HEK293 (cell line): ENCODE data around the gene VAMP5.

Experiments used
- CTCF ChIA-PET: fragments of 350-600 bp; formaldehyde crosslinking; extraction: SDS; loops from one replicate; lab custom pipeline; 2021; ENCODE audit warnings: antibody characterized with exemption; lab: Yijun Ruan, JAX
- POLR2A ChIA-PET: fragments of 300-600 bp; formaldehyde crosslinking; extraction: SDS; loops from one replicate; lab custom pipeline; 2020; ENCODE audit warnings: antibody characterized with exemption, inconsistent platforms; lab: Yijun Ruan, JAX
- H3K27ac ChIP-seq: fragments of 200-500 bp; sonication (Bioruptor generic); 2 replicates; pipeline ENCODE4 v1.5.1; 2014; ENCODE audit warnings: low read depth, low read length, control low read depth, inconsistent platforms; ENCODE audit errors: extremely low read depth
- H3K36me3 ChIP-seq, 2 experiments: fragments of 200-500 bp in 1 of 2; sonication (Bioruptor generic) in 1 of 2; 1 replicate in 1 of 2; 2 replicates in 1 of 2; pipeline ENCODE4 v1.5.1; 2014 to 2017; ENCODE audit warnings: inconsistent platforms in 2 of 2, low read length in 2 of 2; ENCODE audit not compliant: control insufficient read depth in 2 of 2, insufficient read depth in 1 of 2
- H3K4me1 ChIP-seq: fragments of 200-500 bp; sonication (Bioruptor generic); 2 replicates; pipeline ENCODE4 v1.5.1; 2014; ENCODE audit warnings: mild to moderate bottlenecking, low read length, inconsistent platforms; ENCODE audit not compliant: control insufficient read depth, insufficient read depth
- H3K4me3 ChIP-seq: 2 replicates; pipeline ENCODE4 v1.5.1; 2011; ENCODE audit warnings: low read depth, mild to moderate bottlenecking, control low read depth, low read length, moderate library complexity
- H3K9me3 ChIP-seq: fragments of 200-500 bp; sonication (Bioruptor generic); 2 replicates; pipeline ENCODE4 v1.5.1; 2014; ENCODE audit warnings: low read depth, low read length, inconsistent platforms; ENCODE audit not compliant: control insufficient read depth, insufficient read depth
- AEBP2 ChIP-seq: fragments of 450-650 bp; formaldehyde crosslinking; IDR thresholded peaks from 2 replicates; pipeline ENCODE4 v1.5.1; 2016; ENCODE audit warnings: missing biosample characterization, missing genetic modification characterization, borderline replicate concordance
- GLIS1 ChIP-seq: fragments of 450-650 bp; formaldehyde crosslinking; IDR thresholded peaks from 2 replicates; pipeline ENCODE4 v1.5.1; 2016; ENCODE audit warnings: missing biosample characterization, missing genetic modification characterization
- KLF1 ChIP-seq: fragments of 450-650 bp; formaldehyde crosslinking; IDR thresholded peaks from 2 replicates; pipeline ENCODE4 v1.5.1; 2016; ENCODE audit warnings: missing biosample characterization, missing genetic modification characterization
- OVOL3 ChIP-seq: fragments of 450-650 bp; formaldehyde crosslinking; IDR thresholded peaks from 2 replicates; pipeline ENCODE4 v1.5.1; 2016; ENCODE audit warnings: missing biosample characterization, missing genetic modification characterization
- PRDM10 ChIP-seq: fragments of 450-650 bp; formaldehyde crosslinking; IDR thresholded peaks from 2 replicates; pipeline ENCODE4 v1.5.1; 2016; ENCODE audit warnings: missing biosample characterization, missing genetic modification characterization
- PRDM4 ChIP-seq: fragments of 450-650 bp; formaldehyde crosslinking; IDR thresholded peaks from 2 replicates; pipeline ENCODE4 v1.5.1; 2017; ENCODE audit warnings: missing biosample characterization, missing genetic modification characterization
- TCF7L2 ChIP-seq: IDR thresholded peaks from 2 replicates; pipeline ENCODE4 v1.6.1; 2011; ENCODE audit warnings: low read depth, mild to moderate bottlenecking, inconsistent platforms, low read length, moderate library complexity, borderline replicate concordance
- ZBTB10 ChIP-seq: fragments of 450-650 bp; formaldehyde crosslinking; IDR thresholded peaks from 2 replicates; pipeline ENCODE4 v1.5.1; 2016; ENCODE audit warnings: missing biosample characterization, missing genetic modification characterization
- ZBTB11 ChIP-seq: fragments of 450-650 bp; formaldehyde crosslinking; conservative IDR thresholded peaks from 2 replicates; pipeline ENCODE4 v1.5.1; 2016; ENCODE audit warnings: low read depth, missing biosample characterization, missing genetic modification characterization
- ZEB2 ChIP-seq: fragments of 450-650 bp; formaldehyde crosslinking; IDR thresholded peaks from 2 replicates; pipeline ENCODE4 v1.5.1; 2016; ENCODE audit warnings: missing biosample characterization, missing genetic modification characterization
- ZNF221 ChIP-seq: fragments of 450-650 bp; formaldehyde crosslinking; IDR thresholded peaks from 2 replicates; pipeline ENCODE4 v1.5.1; 2017; ENCODE audit warnings: missing biosample characterization, missing genetic modification characterization, borderline replicate concordance
- ZNF302 ChIP-seq: fragments of 450-650 bp; formaldehyde crosslinking; IDR thresholded peaks from 2 replicates; pipeline ENCODE4 v1.5.1; 2016; ENCODE audit warnings: missing biosample characterization, missing genetic modification characterization, low read depth
- ZNF423 ChIP-seq: fragments of 450-650 bp; formaldehyde crosslinking; IDR thresholded peaks from 2 replicates; pipeline ENCODE4 v1.5.1; 2016; ENCODE audit warnings: missing biosample characterization, missing genetic modification characterization
- ZNF48 ChIP-seq: fragments of 450-650 bp; formaldehyde crosslinking; IDR thresholded peaks from 2 replicates; pipeline ENCODE4 v1.5.1; 2016; ENCODE audit warnings: missing biosample characterization, missing genetic modification characterization
- ZNF513 ChIP-seq: fragments of 450-650 bp; IDR thresholded peaks from 2 replicates; pipeline ENCODE4 v1.5.1; 2018; ENCODE audit warnings: missing biosample characterization, missing genetic modification characterization
- ZNF544 ChIP-seq: fragments of 450-650 bp; formaldehyde crosslinking; IDR thresholded peaks from 2 replicates; pipeline ENCODE4 v1.5.0; 2017; ENCODE audit warnings: missing biosample characterization, missing genetic modification characterization
- ZNF701 ChIP-seq: fragments of 450-650 bp; formaldehyde crosslinking; IDR thresholded peaks from 2 replicates; pipeline ENCODE4 v1.5.1; 2016; ENCODE audit warnings: missing biosample characterization, missing genetic modification characterization
- ZNF776 ChIP-seq: fragments of 450-650 bp; formaldehyde crosslinking; IDR thresholded peaks from 2 replicates; pipeline ENCODE4 v1.5.0; 2017; ENCODE audit warnings: missing biosample characterization, missing genetic modification characterization, borderline replicate concordance
- ZNF777 ChIP-seq: fragments of 450-650 bp; formaldehyde crosslinking; IDR thresholded peaks from 2 replicates; pipeline ENCODE4 v1.5.1; 2017; ENCODE audit warnings: missing biosample characterization, missing genetic modification characterization, borderline replicate concordance

The VAMP5 gene

GRCh38 chr2:85611705-85612587 is 27.7 kb downstream of the VAMP5 start, which contains the start of gene C2orf68:
TSS of gene C2orf68 (minus strand) at chr2:85612066. CDS start at chr2:85611984, 82 bp downstream.
- peak within 1 kb of the TSS; percentile 79 for H3K4me3 ChIP-seq
- CTCF ChIA-PET = interaction anchor here (0.9 to 1.2 kb wide), 2 partner anchors 10 to 61 kb away, joined by 3 read pairs; no protein-coding TSS in a partner anchor
- H3K9me3 ChIP-seq = no peaks in the 10 kb centered on the region
- H3K36me3 ChIP-seq = peaks cover 4 to 32% of the 10 kb centered on the region in 2 experiments; a peak in 2 of 3 replicates
- POLR2A ChIA-PET = interaction anchor here (0.6 to 1.8 kb wide), 17 partner anchors 9 to 258 kb away, joined by 3 to 31 read pairs (median 4); partner anchors contain the start of genes ELMOD3, MAT2A, RETSAT and RNF181
- H3K27ac ChIP-seq = peak within 1 kb of the TSS; percentile 89
- peaks cover under 1% of the 10 kb centered on the region; the same call in 1 of the 2 replicates for H3K4me1 ChIP-seq
- TF ChIP-seq ZNF48 (tag by site-specific recombination) (no peak), ZNF777 (tag by site-specific recombination) (peak; percentile 85), TCF7L2 (no peak), ZNF701 (no peak), KLF1 (tag by site-specific recombination) (peak; percentile 41; the same call in 1 of the 2 replicates), PRDM10 (tag by site-specific recombination) (peak; percentile 40; the same call in 1 of the 2 replicates), ZNF544 (tag by site-specific recombination) (no peak), AEBP2 (no peak), GLIS1 (tag by site-specific recombination) (peak; percentile 39; the same call in 1 of the 2 replicates), ZNF221 (tag by site-specific recombination) (no peak), PRDM4 (no peak), OVOL3 (tag by site-specific recombination) (no peak), ZBTB10 (tag by site-specific recombination) (no peak), ZNF423 (tag by site-specific recombination) (no peak), ZNF302 (no peak), ZNF513 (0 out of 2 replicates have a peak, but pooled peaks have one; percentile 22), ZEB2 (0 out of 2 replicates have a peak, but pooled peaks have one; percentile 9), ZBTB11 (tag by site-specific recombination) (peak; percentile 90), ZNF776 (no peak)
